Uterus (tissue), 2 donors: ENCODE data around the gene CDK4.
"Not testable (repeated sequence)": the region's sequence is repeated elsewhere in the genome, so short reads cannot be mapped to it uniquely, and the experiment has no call there.

Source experiments
- POLR2A ChIP-seq, 2 donors: fragments of 450-650 bp; IDR thresholded peaks; one replicate each; pipeline ENCODE4 v1.6.1; 2016; ENCODE audit warnings: antibody characterized with exemption in 2 of 2, mild to moderate bottlenecking in 1 of 2, moderate library complexity in 1 of 2
- TF ChIP-seq, protein P1 (sequence below), 4 experiments: fragments of 200-600 bp in 2 of 4; fragments of 450-650 bp in 2 of 4; sonication (generic) in 2 of 4; IDR thresholded peaks; one replicate each; pipeline ENCODE4 v1.5.1; 2016 to 2019; ENCODE audit warnings: antibody characterized with exemption in 4 of 4, mild to moderate bottlenecking in 2 of 4, moderate library complexity in 1 of 4

DNA sequence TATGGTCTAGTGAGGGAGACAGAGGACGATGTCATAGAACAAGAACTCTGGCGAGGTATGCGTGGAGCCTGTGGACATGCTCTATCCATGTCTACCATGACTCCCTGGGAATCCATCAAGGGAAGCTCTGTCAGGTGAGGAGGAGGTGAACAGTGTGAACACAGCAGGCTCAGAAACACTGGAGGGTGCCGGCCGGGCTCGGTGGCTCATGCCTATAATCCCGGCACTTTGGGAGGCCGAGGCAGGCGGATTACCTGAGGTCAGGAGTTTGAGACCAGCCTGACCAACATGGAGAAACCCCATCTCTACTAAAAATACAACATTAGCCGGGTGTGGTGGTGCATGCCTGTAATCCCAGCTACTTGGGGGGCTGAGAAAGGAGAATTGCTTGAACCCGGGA is 22.5 kb upstream of the CDK4 start:
- TF ChIP-seq, protein P1, sequence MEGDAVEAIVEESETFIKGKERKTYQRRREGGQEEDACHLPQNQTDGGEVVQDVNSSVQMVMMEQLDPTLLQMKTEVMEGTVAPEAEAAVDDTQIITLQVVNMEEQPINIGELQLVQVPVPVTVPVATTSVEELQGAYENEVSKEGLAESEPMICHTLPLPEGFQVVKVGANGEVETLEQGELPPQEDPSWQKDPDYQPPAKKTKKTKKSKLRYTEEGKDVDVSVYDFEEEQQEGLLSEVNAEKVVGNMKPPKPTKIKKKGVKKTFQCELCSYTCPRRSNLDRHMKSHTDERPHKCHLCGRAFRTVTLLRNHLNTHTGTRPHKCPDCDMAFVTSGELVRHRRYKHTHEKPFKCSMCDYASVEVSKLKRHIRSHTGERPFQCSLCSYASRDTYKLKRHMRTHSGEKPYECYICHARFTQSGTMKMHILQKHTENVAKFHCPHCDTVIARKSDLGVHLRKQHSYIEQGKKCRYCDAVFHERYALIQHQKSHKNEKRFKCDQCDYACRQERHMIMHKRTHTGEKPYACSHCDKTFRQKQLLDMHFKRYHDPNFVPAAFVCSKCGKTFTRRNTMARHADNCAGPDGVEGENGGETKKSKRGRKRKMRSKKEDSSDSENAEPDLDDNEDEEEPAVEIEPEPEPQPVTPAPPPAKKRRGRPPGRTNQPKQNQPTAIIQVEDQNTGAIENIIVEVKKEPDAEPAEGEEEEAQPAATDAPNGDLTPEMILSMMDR (IDR thresholded peaks at IDR 0.05), result not testable (repeated sequence)
- TF ChIP-seq POLR2A (IDR thresholded peaks at IDR 0.05), result not testable (repeated sequence)
